WI38 (cell line): Measurements from ENCODE around the gene AMMECR1.
A peak's percentile ranks its signal among the peaks of the same experiment; 100 is the strongest.

Experiments
- H3K4me3 ChIP-seq: 2 replicates; pipeline ENCODE4 v1.5.1; 2011; ENCODE audit warnings: low read depth, mild to moderate bottlenecking, control low read depth, low read length
- TF ChIP-seq, protein P1 (sequence below): IDR thresholded peaks from 2 replicates; pipeline ENCODE4 v1.5.1; 2012; ENCODE audit warnings: low read depth, mild to moderate bottlenecking, control low read depth, low read length

The AMMECR1 gene

DNA sequence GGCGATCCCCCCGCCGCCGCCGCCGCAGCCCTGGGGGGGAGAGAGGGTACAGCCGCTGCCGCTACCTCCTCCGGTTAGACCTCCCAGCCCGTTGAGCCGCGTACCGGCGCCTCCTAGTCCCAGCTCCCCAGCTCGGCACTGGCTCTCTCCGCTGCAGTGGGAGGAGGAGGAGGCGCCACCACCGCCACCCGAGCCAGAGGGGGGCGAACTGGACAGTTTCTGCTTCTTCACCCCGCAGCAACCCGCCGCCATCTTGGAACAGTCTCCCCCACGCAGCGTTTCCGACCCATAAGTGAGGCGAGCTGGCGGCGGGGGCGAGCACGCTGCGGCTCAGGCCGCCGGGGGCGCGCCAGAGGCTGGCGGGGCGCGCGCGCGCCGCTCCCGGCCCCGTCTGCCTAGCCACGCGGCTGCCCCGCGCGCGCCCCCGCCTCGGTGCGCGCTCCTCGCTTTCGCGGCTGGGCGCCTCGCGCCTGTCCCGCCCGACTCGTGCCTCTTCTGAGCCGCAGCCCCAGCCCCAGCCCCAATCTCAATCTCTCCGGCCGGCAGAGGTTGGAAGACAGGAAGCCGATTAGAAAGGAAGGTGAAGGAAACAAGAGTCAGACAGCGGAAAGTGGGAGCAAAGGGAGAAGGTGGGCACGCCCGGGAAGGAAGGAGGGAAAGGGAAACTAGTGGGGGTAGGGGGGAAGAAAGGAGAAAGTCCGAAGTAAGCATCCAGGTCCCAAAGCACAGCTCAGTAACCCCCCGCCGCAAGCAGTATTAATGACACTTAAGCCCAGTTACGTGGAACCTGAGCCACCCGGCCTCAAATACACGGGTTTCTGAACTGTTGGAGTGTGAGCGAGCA, at the start of gene AMMECR1:
Gene AMMECR1, minus strand, starts transcription at position 266 of the 844 bp plus-strand sequence. Its CDS starts 14 bp downstream, at position 252.
- peak within 1 kb of the TSS; percentile 75 for H3K4me3 ChIP-seq
- TF ChIP-seq, protein P1, sequence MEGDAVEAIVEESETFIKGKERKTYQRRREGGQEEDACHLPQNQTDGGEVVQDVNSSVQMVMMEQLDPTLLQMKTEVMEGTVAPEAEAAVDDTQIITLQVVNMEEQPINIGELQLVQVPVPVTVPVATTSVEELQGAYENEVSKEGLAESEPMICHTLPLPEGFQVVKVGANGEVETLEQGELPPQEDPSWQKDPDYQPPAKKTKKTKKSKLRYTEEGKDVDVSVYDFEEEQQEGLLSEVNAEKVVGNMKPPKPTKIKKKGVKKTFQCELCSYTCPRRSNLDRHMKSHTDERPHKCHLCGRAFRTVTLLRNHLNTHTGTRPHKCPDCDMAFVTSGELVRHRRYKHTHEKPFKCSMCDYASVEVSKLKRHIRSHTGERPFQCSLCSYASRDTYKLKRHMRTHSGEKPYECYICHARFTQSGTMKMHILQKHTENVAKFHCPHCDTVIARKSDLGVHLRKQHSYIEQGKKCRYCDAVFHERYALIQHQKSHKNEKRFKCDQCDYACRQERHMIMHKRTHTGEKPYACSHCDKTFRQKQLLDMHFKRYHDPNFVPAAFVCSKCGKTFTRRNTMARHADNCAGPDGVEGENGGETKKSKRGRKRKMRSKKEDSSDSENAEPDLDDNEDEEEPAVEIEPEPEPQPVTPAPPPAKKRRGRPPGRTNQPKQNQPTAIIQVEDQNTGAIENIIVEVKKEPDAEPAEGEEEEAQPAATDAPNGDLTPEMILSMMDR = no peak

DNA sequence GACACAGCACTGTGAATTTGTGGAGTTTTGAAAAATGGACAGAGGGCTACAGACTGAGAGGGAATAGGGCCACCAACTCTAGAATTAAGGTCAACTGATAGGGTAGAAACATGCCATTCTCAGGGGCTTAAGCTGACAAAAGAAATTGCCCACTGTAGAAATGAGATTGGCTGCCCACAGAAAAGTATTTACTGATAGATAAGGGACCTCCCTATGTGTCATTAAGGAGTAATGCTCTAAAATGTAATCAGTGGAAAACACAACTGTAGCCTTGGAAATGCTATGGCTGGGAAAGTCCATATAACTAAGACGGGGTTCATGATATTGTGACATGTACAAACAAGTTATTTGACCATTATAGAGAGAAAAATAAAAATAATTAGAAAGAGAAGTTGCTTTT, 45.4 kb upstream of the AMMECR1 start:
- TF ChIP-seq, protein P1 = no peak
- no peak overlapping the region for H3K4me3 ChIP-seq

DNA sequence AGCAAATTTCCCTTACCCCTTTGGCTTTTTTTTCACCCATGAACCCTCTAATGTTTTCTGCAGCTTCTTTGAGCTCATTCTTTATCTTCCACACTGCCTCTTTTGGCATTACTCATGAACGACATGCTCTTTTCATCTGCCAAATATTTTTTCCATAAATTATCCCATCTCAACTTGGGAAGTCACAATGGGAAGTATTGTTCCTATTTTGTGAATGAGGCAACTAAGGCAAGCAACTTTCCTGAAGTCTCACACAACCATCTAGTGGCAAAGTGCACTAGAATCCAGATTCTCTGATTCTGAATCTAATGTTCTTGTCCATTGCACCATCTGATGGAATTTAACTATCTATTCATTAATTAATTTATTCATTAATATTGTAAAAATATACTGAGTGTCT, 41.4 kb upstream of the AMMECR1 start:
- TF ChIP-seq, protein P1 = no peak
- H3K4me3 ChIP-seq = no peak overlapping the region

DNA sequence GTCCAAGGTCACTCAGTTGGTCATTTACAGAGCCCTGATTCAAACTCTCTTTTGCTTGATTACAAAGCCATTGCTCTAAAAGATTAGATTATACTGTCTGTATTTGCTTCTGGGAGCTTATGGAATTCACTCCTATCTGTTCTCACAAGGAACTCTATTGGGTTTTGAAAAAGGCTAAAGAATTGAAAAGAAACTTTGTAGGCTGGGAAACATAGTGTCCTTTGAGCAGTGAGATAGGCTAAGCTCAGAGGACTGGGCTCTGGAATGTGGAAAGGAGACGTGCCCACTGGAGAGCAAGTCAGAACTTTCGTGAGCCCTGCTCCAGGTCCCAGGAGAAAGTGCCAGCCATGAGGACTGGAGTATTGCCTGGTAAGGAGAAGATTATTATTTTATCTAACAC, 40.7 kb upstream of the AMMECR1 start, which contains the start of gene RTL9:
Gene RTL9, plus strand, starts transcription at position 301 of the 400 bp plus-strand sequence. CDS start 91,770 bp downstream, outside the sequence.
- TF ChIP-seq, protein P1 = no peak
- no peak within 1 kb of the TSS for H3K4me3 ChIP-seq

DNA sequence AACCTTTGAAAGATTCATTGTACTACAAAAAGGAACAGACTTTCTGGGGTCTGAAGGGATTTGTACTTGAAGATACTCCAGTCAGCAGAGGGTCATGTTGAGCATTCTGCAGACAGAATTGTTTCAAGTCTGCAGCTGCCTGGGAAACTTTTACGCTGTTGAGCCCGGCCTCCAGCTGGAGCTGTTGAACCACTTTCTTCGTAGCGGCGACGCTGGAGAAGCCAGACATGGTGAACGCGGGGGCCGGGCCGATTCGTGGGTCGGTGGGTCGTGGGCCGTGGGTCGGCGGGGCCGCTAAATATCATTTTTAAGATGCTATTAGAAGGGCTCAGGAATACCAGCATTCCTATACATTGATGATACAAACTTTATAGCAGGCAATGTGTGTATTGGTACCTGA, 28.8 kb upstream of the AMMECR1 start:
- TF ChIP-seq, protein P1 = no peak
- H3K4me3 ChIP-seq = no peak overlapping the region

DNA sequence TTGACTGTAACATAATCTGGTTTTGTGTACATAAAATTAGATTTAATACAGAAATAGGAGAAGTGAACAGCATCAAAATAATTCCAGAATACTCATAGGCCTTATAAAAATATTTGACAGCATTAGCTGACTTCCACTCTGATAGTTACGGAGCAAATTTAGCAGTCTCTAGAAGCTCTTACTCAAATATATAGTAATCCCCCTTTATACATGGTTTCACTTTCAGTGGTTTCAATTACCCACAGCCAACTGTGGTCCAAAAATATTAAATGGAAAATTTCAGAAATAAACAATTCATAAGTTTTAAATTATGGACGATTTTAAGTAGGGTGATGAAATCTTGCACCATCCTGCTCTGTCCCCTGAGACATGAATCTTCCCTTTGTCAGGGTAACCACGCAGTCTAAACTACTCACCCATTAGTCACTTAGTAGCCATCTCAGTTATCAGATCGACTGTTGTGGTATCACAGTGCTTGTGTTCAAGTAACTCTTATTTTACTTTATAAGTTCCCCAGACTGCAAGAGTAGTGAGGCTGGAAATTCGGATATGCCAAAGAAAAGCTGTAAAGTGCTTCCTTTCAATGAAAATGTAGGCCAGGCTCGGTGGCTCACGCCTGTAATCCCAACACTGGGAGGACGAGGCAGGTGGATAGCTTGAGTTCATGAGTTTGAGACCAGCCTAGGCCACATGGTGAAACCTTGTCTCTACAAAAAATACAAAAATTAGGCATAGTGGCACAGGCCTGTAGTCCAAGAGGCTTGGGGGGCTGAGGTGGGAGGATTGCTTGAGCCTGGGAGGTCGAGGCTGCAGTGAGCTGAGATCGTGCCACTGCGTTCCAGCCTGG, 23.5 kb upstream of the AMMECR1 start:
- TF ChIP-seq, protein P1 = no peak
- H3K4me3 ChIP-seq = no peak overlapping the region
